NCI-H82 treated with DMSO at 0.1 percent for 48 hours (cell line): ENCODE data around the gene ANKRD36.
"Not testable (repeated sequence)": the region's sequence is repeated elsewhere in the genome, so short reads cannot be mapped to it uniquely, and the experiment has no call there.

Experiments
- DNase-seq: peaks from one replicate; lab custom pipeline; 2025; ENCODE audit not compliant: unreplicated experiment; lab: John Stamatoyannopoulos, UW

ANKRD36 gene

DNA sequence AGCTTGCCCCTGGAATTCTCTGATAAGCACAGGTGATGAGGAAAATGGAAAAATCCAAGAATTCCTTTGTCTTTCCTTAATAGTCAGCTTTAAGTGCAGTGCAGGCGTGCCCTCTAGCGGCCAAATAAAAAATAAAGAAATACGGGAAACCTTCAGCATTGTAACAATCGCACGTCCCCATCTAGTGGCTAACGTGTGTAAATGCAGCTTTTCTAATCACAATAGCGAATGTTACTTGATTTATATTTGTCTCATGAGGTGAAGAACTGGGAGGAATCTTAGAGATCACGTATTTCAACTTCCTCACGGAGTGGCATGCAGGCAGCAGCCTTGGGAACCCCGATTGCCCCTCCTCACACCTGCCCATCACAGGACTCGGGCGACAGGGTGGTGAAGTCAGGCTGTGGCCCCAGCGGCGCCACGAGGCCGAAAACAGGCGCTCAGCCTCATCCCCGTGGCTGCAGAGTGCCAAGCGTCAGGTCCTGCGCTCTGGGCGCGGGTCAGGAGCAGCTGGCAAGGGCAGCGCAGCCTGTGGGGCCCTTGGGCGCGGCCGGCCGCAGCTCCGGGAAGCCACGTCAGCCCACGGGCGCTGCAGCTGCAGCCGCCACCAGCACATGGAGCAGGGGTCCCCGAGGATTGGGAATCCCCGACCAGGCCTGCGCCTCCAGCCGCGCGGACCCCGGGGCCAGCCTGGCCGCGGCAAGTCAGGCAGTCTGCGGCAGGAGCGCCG lies 468 bp upstream of the ANKRD36 start:
- DNase-seq = not testable (repeated sequence)

- not testable (repeated sequence) for DNase-seq
Observed at GRCh38 chr2:97113882-97114255, 916 bp downstream of the ANKRD36 start.

GRCh38 chr2:97129090-97129489 lies 16.1 kb downstream of the ANKRD36 start:
- DNase-seq = not testable (repeated sequence)

- DNase-seq = not testable (repeated sequence)
Observed at GRCh38 chr2:97144016-97144415, 31.1 kb downstream of the ANKRD36 start.

- DNase-seq = not testable (repeated sequence)
Observed at GRCh38 chr2:97166548-97166947, 53.6 kb downstream of the ANKRD36 start.

DNA sequence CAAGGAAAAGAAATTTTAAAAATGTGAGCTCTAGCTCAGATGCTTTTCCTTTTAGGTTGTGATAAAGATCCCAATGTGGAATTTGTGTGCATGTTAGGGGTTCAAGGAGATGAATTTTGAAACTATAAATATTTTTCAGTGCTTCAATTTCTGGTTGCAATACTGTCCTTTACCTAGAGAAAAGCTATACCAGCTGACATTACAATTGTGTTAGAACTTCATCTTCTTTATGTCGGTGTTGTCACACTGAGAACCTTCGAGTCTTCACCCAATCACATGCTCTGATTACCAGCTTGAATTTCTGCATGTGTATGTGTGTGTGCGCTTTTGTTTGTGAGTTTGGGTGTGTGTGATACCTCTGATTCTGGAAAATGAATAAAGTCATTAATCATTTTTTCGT lies 55.0 kb downstream of the ANKRD36 start:
- DNase-seq = not testable (repeated sequence)

GRCh38 chr2:97168583-97168982 lies 55.6 kb downstream of the ANKRD36 start:
- DNase-seq = not testable (repeated sequence)

DNA sequence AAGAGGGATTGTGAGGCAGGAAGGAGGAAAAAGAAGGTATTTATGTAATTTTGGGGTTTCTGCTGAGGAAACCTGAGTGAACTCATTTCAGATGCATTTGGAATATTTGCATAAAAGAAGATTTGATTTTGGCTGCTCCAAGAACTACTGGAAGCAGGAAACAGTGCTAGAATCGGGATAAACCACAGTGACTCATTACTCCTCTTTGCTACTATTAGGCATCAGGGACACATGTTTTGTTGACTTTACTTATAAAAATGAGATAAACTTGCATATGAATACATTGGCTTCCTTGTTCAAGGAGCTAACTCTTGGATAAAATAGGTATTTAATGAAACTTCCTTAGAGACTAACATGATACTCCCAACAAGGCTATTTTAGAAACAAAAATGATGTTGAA lies 67.4 kb downstream of the ANKRD36 start:
- not testable (repeated sequence) for DNase-seq

DNA sequence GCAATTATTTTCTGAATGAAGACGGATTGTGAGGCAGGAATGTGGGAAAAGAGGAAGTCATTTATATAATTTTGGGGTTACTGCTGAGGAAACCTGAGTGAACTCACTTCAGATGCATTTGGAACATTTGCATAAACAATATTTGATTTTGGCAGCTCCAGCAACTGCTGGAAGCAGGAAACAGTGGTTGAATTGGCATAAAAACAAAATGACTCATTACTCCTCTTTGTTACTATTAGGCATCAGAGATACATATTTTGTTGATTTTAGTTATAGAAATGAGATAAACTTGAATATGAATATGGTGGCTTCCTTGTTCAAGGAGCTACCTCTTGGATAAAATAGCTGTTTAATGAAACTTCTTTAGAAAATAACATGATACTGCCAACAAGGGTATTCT lies 82.4 kb downstream of the ANKRD36 start:
- not testable (repeated sequence) for DNase-seq

DNA sequence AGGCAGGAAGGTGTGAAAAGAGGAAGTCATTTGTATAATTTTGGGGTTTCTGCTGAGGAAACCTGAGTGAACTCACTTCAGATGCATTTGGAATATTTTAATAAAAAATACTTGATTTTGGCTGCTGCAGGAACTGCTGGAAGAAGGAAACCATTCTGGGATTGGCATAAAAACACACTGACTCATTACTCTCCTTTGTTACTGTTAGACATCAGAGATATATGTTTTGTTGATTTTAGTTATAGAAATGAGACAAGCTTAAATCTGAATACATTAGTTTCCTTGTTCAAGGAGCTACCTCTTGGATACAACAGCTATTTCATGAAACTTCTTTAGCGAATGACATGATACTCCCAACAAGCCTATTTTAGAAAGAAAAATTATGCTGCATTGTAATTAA lies 84.3 kb downstream of the ANKRD36 start:
- DNase-seq = not testable (repeated sequence)

GRCh38 chr2:97200887-97201286 lies 87.9 kb downstream of the ANKRD36 start:
- DNase-seq = not testable (repeated sequence)

- not testable (repeated sequence) for DNase-seq
Observed at GRCh38 chr2:97202643-97203250, 89.8 kb downstream of the ANKRD36 start.

- DNase-seq = no peak
Observed at GRCh38 chr2:97210325-97210724, 97.4 kb downstream of the ANKRD36 start.

GRCh38 chr2:97215025-97215424 lies 102.1 kb downstream of the ANKRD36 start:
- not testable (repeated sequence) for DNase-seq

- DNase-seq = not testable (repeated sequence)
Observed at GRCh38 chr2:97230848-97231585, 118.1 kb downstream of the ANKRD36 start.

DNA sequence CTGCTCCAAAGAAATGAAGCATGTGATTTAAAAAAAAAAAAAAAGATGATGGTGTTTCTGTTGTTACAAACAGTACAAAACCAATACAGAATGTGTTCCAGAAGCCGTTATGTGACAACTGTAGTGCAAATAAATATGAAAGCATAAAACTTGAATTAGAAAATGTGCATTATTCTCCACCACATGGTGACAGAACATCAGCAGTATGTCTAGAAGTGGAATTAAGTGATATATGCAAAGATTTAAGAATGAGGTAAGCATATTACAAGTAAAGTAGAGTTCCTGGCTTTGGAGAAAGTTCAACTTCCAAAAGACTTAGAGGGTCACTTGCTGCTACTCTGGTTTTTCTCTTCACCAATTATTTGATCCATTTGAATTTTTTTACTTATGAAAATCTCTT lies 120.0 kb downstream of the ANKRD36 start:
- DNase-seq = not testable (repeated sequence)

- not testable (repeated sequence) for DNase-seq
Observed at GRCh38 chr2:97233660-97234295, 120.8 kb downstream of the ANKRD36 start.

GRCh38 chr2:97261192-97261591 lies 148.2 kb downstream of the ANKRD36 start:
- not testable (repeated sequence) for DNase-seq

- not testable (repeated sequence) for DNase-seq
Observed at GRCh38 chr2:97266449-97266848, 153.5 kb downstream of the ANKRD36 start.

DNA sequence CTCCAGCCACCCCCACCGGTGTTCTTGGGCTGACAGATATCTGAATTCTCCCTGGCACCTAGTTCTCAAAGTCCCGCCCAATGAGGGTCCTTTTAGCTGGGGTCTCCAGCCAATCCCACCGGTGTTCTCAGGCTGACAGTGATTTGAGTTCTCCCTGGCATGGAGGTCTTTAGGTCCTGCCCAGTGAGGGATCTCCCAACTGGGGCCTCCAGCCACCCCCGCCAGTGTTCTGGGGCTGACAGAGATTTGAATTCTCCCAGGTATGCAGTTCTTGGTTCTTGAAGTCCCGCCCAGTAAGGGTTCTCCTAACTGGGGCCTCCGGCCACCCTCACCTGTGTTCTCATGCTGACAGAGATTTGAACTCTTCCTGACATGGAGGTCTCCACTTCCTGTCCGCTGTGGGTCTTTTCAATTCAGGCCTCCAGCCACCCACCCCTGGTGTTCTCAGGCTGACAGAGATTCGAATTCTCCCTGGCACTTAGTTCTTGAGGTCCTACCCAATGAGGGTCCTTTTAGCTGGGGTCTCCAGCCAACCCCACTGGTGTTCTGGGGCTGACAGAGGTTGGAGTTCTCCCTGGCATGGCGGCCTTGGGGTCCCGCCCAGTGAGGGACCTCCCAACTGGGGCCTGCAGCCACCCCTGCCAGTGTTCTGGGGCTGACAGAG lies 154.6 kb downstream of the ANKRD36 start:
- no peak for DNase-seq

DNA sequence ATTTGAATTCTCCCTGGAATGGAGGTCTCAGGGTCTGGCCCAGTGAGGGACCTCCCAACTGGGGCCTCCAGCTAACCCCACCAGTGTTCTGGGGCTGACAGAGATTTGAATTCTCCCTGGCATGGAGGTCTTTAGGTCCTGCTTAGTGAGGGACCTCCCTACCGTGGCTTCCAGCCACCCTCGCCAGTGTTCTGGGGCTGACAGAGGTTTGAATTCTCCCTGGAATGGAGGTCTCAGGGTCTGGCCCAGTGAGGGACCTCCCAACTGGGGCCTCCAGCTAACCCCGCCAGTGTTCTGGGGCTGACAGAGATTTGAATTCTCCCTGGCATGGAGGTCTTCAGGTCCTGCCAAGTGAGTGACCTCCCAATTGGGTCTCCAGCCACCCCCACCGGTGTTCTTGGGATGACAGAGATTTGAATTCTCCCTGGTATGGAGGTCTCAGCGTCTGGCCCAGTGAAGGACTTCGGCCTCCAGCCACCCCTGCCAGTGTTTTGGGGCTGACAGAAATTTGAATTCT lies 155.2 kb downstream of the ANKRD36 start:
- DNase-seq = not testable (repeated sequence)
